K562 (cell line): ENCODE measurements around the gene ADAM33. TPM values are rescaled to one million over a fixed set of nuclear protein-coding genes. Genes with fewer than 3 reads are reported as not detected.

Experiments
- CTCF ChIP-seq, 3 experiments: IDR thresholded peaks in 2 of 3; conservative IDR thresholded peaks in 1 of 3; 2 replicates each; pipeline ENCODE4 v1.5.1; 2011 to 2012; ENCODE audit warnings: low read length in 3 of 3, mild to moderate bottlenecking in 3 of 3, control low read depth in 2 of 3, improper control_type of control experiment in 1 of 3, inconsistent platforms in 1 of 3, low read depth in 1 of 3, mixed read lengths in 1 of 3, moderate library complexity in 1 of 3; ENCODE audit not compliant: insufficient read depth in 2 of 3
- ETV6 ChIP-seq, 3 experiments: fragments of 150-350 bp in 1 of 3; sonication (generic) in 1 of 3; formaldehyde crosslinking in 1 of 3; IDR thresholded peaks; 2 replicates each; pipeline versions ENCODE4 v1.6.1 to v1.8.0; 2014 to 2022; ENCODE audit warnings: borderline replicate concordance in 2 of 3, low read depth in 2 of 3, antibody characterized with exemption in 1 of 3, low read length in 1 of 3, mild to moderate bottlenecking in 1 of 3, missing genetic modification reagents in 1 of 3
- FOXK2 ChIP-seq, 2 experiments: fragments of 450-650 bp; IDR thresholded peaks in 1 of 2; conservative IDR thresholded peaks in 1 of 2; 2 replicates each; pipeline ENCODE4 v1.6.1; 2016; ENCODE audit warnings: low read depth in 2 of 2, mild to moderate bottlenecking in 1 of 2
- HDAC6 ChIP-seq: IDR thresholded peaks from 2 replicates; pipeline ENCODE4 v1.6.1; 2012; ENCODE audit warnings: low read depth, mild to moderate bottlenecking, control low read depth, inconsistent platforms, low read length, moderate library complexity
- HNRNPK ChIP-seq: fragments of 200-400 bp; formaldehyde crosslinking; IDR thresholded peaks from one replicate; pipeline ENCODE4 v1.6.1; 2018; ENCODE audit warnings: mild to moderate bottlenecking, low read depth, low read length; ENCODE audit not compliant: poor library complexity, severe bottlenecking
- L3MBTL2 ChIP-seq: fragments of 450-650 bp; IDR thresholded peaks from 2 replicates; pipeline ENCODE4 v1.6.1; 2016; ENCODE audit warnings: mild to moderate bottlenecking, moderate library complexity
- MBD2 ChIP-seq: sonication (generic); IDR thresholded peaks from 2 replicates; pipeline ENCODE4 v1.6.1; 2016; ENCODE audit warnings: low read depth, borderline replicate concordance
- MEIS2 ChIP-seq: fragments of 450-650 bp; IDR thresholded peaks from 2 replicates; pipeline ENCODE4 v1.6.1; 2014; ENCODE audit warnings: mild to moderate bottlenecking; ENCODE audit not compliant: partially characterized antibody
- RAD21 ChIP-seq, 2 experiments: fragments of 250-450 bp in 1 of 2; fragments of 450-650 bp in 1 of 2; sonication (Bioruptor Pico) in 1 of 2; formaldehyde crosslinking in 1 of 2; IDR thresholded peaks in 1 of 2; conservative IDR thresholded peaks in 1 of 2; 2 replicates each; pipeline versions ENCODE4 v1.4.0 to v1.8.0; 2020 to 2022; ENCODE audit warnings: mild to moderate bottlenecking in 2 of 2, moderate library complexity in 1 of 2
- RCOR1 ChIP-seq, 2 experiments: IDR thresholded peaks; 2 replicates each; pipeline ENCODE4 v1.6.1; 2012; ENCODE audit warnings: low read depth in 2 of 2, low read length in 2 of 2, borderline replicate concordance in 1 of 2, improper control_type of control experiment in 1 of 2
- SNRNP70 ChIP-seq: fragments of 200-400 bp; formaldehyde crosslinking; optimal IDR thresholded peaks from 2 replicates; pipeline ENCODE3; 2017; ENCODE audit warnings: low read depth, low read length
- XRCC5 ChIP-seq: fragments of 200-400 bp; formaldehyde crosslinking; IDR thresholded peaks from 2 replicates; pipeline ENCODE4 v1.6.1; 2017; ENCODE audit warnings: low read depth, mild to moderate bottlenecking, low read length
- ZNF407 ChIP-seq: fragments of 450-650 bp; IDR thresholded peaks from 2 replicates; pipeline ENCODE4 v1.6.1; 2016; ENCODE audit warnings: low read depth
- polyA plus RNA-seq, 8 experiments: library from polyadenylated mRNA; depleted of rRNA in 4 of 8; stranded (reverse) in 5 of 8; unstranded in 3 of 8; fragments of >200 nt; fragmentation: Nextera tagmentation in 2 of 8; fragmentation: Illumina TruSeq in 1 of 8; extraction: Ambion mirVana in 2 of 8; extraction: Trizol in 1 of 8; gene quantifications; 2 replicates each; pipeline versions ENCODE4 v1.2.1 to v1.2.3, GENCODE V29; 2011 to 2014; ENCODE audit warnings: inconsistent platforms in 1 of 8, missing spikeins in 1 of 8
- total RNA-seq, 7 experiments: library from RNA; depleted of rRNA in 6 of 7; stranded (reverse); fragments of >200 nt in 6 of 7; fragmentation: Illumina TruSeq in 2 of 7; extraction: Trizol in 2 of 7; gene quantifications; 2 replicates each; pipeline versions ENCODE4 v1.2.1 to v1.2.3, GENCODE V29; 2011 to 2021; ENCODE audit warnings: low replicate concordance in 1 of 7

ADAM33 gene
- total and polyA plus RNA-seq, 9 of the 15 experiments (the other 6 are each of a cell fraction or from before 2014, with no cell fraction given) = not detected

GRCh38 chr20:3652676-3653596 lies 28.9 kb downstream of the ADAM33 start (continued):
- no peak for TF ChIP-seq ZNF407
- no peak for TF ChIP-seq HDAC6
- TF ChIP-seq MEIS2 = no peak
- no peak for TF ChIP-seq RCOR1 (IDR thresholded peaks at IDR 0.05; ENCODE audit: borderline replicate concordance in 1 of 2, low read depth in 2 of 2, low read length in 2 of 2)
- TF ChIP-seq CTCF (IDR thresholded peaks at IDR 0.05 in 2 of 3, conservative IDR thresholded peaks at IDR 0.05 in 1 of 3; ENCODE audit: insufficient read depth in 2 of 3, low read depth in 1 of 3, low read length in 3 of 3) = peak in 2 of 3 experiments; percentile 1 to 9; a peak in 1 of 6 replicates
- no peak for TF ChIP-seq MBD2
- no peak for TF ChIP-seq XRCC5
- TF ChIP-seq RAD21 (CRISPR knock-in tag; conservative IDR thresholded peaks at IDR 0.05 in 1 of 2, IDR thresholded peaks at IDR 0.05 in 1 of 2) = peak in 1 of 2 experiments; percentile 14; a peak in 1 of 4 replicates
- no peak for TF ChIP-seq ETV6 (IDR thresholded peaks at IDR 0.05; ENCODE audit: borderline replicate concordance in 1 of 2, low read depth in 2 of 2, low read length in 1 of 2)
- no peak for TF ChIP-seq ETV6 (CRISPR knock-in tag; IDR thresholded peaks at IDR 0.05; ENCODE audit: borderline replicate concordance)
- peak; percentile 69 for TF ChIP-seq L3MBTL2
- no peak for TF ChIP-seq SNRNP70
- TF ChIP-seq FOXK2 (conservative IDR thresholded peaks at IDR 0.05 in 1 of 2, IDR thresholded peaks at IDR 0.05 in 1 of 2; ENCODE audit: low read depth in 2 of 2) = no peak
- no peak for TF ChIP-seq HNRNPK
